NCI-H2196 (cell line): ENCODE measurements around the gene GCNA.
"Not testable (repeated sequence)": the region's sequence is repeated elsewhere in the genome, so short reads cannot be mapped to it uniquely, and the experiment has no call there.

ENCODE experiments used
- DNase-seq: peaks from one replicate; lab custom pipeline; 2025; ENCODE audit not compliant: unreplicated experiment; lab: John Stamatoyannopoulos, UW

The GCNA gene

GRCh38 chrX:71636438-71637252 is 58.4 kb downstream of the GCNA start:
- DNase-seq = no peak

GRCh38 chrX:71637253-71637618 is 59.0 kb downstream of the GCNA start:
- DNase-seq = no peak

DNA sequence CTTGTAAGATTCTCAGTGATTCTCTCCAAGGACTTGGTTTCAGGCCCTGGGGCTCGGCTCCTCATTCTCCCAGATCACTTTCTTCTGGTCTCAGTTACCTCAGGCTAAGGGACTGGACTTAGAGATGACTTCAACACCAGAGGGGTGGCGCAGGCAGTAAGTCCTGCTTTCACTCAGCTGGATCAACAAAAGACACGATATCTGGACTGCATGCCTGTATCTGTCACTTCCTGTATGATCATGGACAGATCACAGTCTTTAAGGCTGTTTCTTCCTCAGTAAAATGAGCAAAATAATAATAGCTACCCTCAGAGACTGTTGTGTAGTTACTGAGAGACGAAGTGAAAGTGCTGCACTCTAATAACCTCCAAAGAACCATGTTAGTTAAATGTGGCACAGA is 59.6 kb downstream of the GCNA start:
- no peak for DNase-seq

DNA sequence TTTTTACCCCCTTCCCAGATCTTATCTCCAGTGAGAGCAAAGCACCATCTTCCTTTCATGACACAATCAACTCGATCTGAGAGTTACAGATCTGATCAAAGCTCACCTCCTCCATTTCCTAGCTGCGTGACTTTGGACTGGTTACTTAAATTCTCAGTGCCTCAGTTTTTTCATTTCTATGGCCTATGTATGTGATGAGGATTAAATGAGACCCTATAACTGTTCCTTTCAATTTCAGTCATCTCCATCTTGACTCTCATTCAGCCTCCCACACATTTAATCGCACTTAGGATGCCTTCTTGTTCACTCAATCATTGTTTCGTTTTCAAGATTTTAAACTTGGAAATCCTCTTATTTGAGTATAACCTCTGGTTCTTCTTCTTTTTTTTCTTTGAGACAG is 60.2 kb downstream of the GCNA start:
- DNase-seq = no peak

GRCh38 chrX:71640002-71640401 is 61.8 kb downstream of the GCNA start:
- DNase-seq = no peak

- not testable (repeated sequence) for DNase-seq
Observed at GRCh38 chrX:71644406-71644805, 66.2 kb downstream of the GCNA start.

DNA sequence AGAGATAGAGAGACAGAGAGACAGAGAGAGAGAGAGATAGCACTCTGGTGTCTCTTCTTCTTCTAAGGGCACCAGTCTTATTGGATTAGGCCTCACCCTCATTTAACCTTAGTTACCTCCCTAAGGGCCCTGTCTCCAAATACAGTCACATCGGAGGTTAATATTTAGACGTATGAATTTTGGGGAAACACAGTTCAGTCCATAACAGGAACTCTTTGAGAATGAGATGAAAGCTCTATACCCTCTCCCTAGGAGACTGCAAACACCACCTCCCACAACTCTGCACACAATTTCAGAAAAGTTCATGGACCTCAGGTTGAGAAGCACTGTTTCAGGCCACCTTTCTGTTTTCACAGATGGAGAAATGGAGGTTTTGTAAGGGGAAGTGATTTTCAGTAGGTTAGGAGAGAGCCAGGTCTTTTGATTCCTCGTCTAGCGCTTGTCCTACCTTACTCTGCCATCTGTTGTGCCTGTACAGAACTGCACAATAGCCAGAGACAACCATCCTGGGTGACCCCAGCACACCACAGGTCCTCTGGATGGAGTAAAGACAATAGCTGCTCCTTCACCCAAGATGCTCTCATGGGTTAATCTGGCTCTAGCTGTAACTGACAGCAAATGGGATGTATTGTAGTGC is 72.2 kb downstream of the GCNA start:
- DNase-seq = peak; percentile 5

DNA sequence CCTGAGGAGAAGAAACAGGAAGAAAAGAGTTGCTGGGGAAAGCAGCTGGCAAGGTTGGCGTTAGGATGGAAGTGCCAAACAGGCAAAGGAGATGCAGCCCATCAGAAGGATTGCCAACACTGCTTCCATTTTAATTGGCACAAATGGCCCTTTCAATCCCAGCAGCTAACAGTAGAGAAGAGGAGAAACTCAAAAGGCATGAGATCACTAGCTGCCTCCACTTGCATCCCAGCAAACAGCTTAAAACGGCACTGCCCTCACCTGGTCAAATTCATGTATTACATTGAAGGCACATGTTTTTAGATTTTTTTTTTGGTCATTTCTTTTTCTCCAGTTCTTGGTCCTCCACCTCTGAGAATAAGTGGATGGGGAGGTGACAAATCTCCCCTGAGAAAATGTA is 74.2 kb downstream of the GCNA start:
- DNase-seq = peak; percentile 49

GRCh38 chrX:71653344-71653743 is 75.1 kb downstream of the GCNA start:
- no peak for DNase-seq

DNA sequence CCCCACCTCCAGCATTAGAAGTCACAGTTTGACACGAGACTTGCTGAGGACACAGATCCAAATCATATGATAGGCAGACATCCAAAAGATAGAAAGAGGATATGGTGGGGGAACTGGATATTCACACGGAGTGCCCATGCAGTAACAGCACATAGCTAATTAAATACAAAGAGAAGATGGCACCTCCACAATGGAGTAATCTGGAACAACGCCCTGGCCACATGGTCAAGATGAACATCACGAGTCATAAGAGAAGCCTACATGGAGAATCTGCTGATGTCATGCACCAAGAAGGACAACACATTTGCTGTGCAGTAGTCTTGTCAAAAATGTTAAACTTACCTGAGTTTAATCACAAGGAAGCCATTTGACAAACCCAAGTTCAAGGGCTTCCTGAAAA is 79.0 kb downstream of the GCNA start:
- no peak for DNase-seq

GRCh38 chrX:71659342-71659741 is 81.1 kb downstream of the GCNA start:
- no peak for DNase-seq

DNA sequence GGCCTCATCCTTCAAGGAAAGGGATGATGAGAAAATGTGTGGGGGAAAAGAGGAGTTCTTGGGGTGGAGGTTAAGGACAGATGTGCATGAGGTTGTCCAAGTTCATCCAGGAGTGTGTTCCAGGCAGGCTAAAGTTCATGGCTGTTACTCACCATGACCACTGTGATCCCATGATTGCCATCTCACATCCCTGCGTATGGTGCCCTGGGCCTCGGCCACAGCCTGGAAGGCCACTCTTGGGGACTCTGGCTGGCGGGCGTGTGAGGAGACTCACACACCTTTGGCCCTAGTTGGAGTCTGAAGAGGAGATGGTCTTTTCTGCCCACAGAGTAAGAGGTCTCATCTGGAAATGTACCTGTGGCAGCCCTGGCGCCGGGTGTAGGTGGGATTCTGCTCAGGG is 81.7 kb downstream of the GCNA start:
- DNase-seq = no peak

DNA sequence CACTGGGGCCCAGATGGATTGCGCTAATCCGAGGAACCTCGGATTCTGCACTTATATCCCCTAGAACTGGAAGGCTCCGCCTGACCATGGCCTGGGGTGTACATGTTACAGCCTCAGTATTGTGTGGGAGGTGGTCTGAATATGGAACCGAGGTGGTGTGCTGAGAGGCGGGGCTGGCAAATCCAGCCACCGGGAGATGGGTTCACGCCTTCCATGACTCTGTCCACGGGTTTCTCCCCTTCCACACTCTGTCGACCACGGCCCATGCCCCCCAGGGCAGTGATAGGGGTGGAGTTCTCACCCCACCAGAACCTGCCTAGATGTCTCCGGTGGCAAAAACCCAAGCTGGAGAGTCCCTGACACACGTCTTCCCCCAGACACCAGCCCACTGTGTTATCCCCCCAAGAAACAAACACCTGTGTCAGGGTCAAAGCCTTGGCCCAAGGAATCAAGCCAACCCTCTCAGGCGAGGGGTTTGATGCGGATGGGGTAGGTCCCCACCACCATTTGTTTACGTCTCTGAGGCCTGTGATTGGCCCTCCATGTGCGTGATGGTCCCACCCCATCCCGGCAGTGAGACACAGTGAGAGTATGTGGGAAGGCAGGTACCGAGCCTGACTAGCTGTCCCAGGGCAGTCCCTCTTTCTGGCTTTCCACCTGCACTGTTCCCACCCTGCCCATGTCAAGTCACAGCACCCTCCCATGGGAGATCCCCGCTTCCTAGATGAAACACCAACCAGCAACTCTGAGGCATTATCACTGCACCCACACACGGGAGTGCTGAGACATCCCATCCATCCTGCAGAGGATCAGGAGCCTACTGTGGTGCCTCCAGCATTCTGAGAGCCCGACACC is 82.6 kb downstream of the GCNA start:
- DNase-seq = no peak

GRCh38 chrX:71661919-71662318 is 83.7 kb downstream of the GCNA start:
- DNase-seq = no peak

DNA sequence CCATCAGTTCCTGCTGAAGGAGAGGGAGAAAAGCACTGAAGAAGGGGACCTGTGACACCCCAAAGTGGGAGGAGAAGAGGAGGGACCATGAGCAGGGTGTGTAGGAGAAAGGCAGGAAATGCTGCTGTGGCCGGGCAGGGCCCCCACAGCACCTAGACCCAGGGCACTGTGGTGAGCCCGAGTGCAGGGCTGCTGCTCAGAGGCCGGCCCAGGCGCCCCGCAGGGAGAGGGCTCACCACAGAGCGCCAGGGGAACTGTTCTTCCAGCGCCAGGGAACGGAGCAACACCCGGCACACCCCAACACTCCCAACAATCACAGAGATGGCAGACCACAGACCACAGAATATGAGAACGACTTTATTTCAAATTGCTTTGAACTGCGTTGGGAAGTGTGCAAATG is 84.4 kb downstream of the GCNA start:
- DNase-seq = not testable (repeated sequence)
